Mesothelial cell of epicardium (in vitro differentiated cells): ENCODE results near the gene CRTC1. TPM values are rescaled to one million over a fixed set of nuclear protein-coding genes. Genes with fewer than 3 reads are reported as not detected.
"Not testable (repeated sequence)": the region's sequence is repeated elsewhere in the genome, so short reads cannot be mapped to it uniquely, and the experiment has no call there.

Experiments used
- DNase-seq, 2 experiments: peaks; one replicate each; pipeline ENCODE4 v3.0.0; 2021; ENCODE audit warnings: low spot score in 2 of 2; ENCODE audit not compliant: unreplicated experiment in 2 of 2
- H3K27ac Mint-ChIP-seq: 2 replicates; pipeline ENCODE4 v1.8.0; 2021; ENCODE audit warnings: mixed read lengths
- H3K27me3 Mint-ChIP-seq: 2 replicates; pipeline ENCODE4 v1.8.0; 2021; ENCODE audit warnings: low read depth, mixed read lengths
- H3K36me3 Mint-ChIP-seq: 2 replicates; pipeline ENCODE4 v1.8.0; 2021; ENCODE audit warnings: mixed read lengths
- H3K4me1 Mint-ChIP-seq: 2 replicates; pipeline ENCODE4 v1.8.0; 2021; ENCODE audit warnings: mixed read lengths
- H3K4me3 Mint-ChIP-seq: 2 replicates; pipeline ENCODE4 v1.8.0; 2021; ENCODE audit warnings: mild to moderate bottlenecking, moderate library complexity, mixed read lengths
- H3K9me3 Mint-ChIP-seq: 2 replicates; pipeline ENCODE4 v1.8.0; 2021; ENCODE audit warnings: mixed read lengths
- CTCF ChIP-seq: fragments of 200-600 bp; sonication (generic); IDR thresholded peaks from one replicate; pipeline ENCODE4 v1.5.0; 2021; ENCODE audit warnings: antibody characterized with exemption; ENCODE audit not compliant: unreplicated experiment
- total RNA-seq: library from RNA; stranded (reverse); gene quantifications from 3 replicates; pipeline ENCODE4 v1.2.1, GENCODE V29; 2021

The CRTC1 gene
- total RNA-seq, 1 donor from 2014 or later: 31.9 TPM

GRCh38 chr19:18730885-18731513 lies 47.5 kb downstream of the CRTC1 start:
- TF ChIP-seq CTCF: no peak
- no peak for DNase-seq
- Mint-ChIP-seq H3K27ac (no peak overlapping the region), H3K36me3 (no peaks in the 10 kb centered on the region), H3K27me3 (no peaks in the 10 kb centered on the region), H3K4me3 (no peak overlapping the region), H3K4me1 (peaks cover 17% of the 10 kb centered on the region), H3K9me3 (no peaks in the 10 kb centered on the region)

DNA sequence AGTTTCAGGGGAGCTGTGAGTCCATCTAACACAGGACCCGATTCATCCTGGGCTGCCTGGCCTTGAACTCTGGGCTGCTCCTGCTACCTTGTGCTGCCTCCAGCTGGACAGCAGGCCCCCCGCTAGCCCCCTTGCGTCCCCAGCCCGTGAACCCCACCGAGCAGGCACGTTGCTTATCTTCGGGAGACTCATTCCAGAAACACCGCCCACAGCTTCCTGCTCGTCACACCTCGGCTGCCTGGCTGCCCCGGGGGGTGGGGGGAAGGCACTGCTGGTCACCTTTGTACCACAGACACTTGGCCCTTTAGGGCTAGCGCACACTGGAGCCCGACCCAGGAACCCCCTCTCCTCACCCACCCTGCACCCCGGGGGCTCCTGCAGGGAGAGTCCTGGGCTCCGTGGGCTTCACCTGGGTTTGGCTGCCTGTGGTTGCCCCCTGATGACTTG lies 48.1 kb downstream of the CRTC1 start:
- Mint-ChIP-seq H3K9me3 (no peaks in the 10 kb centered on the region), H3K27me3 (no peaks in the 10 kb centered on the region), H3K27ac (no peak overlapping the region), H3K4me1 (peaks cover 17% of the 10 kb centered on the region), H3K4me3 (no peak overlapping the region), H3K36me3 (no peaks in the 10 kb centered on the region)
- no peak for DNase-seq
- no peak for TF ChIP-seq CTCF

DNA sequence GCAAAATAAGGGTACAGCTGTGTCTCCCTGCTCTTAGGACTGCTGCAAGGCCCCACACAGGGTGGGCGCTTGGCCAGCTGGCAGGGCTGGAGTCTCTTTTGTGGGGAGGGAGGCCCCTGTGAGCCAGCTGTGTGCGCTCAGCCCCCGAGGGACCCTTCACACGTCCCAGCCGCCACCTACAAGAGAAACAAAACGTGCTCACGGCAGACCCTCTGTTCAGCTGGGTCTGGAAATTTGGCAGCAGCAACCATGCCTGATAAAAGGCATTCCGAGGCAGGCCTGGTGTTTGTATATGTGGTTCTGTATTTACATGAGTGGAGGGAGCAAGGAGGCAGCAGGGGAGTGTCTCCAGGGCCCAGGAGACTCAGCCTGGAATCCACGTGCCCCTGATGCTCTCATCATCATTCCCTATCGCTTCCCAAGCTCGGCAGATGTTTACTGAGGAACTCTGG lies 49.7 kb downstream of the CRTC1 start:
- H3K27ac Mint-ChIP-seq: peak overlapping the region; percentile 89
- no peaks in the 10 kb centered on the region for H3K9me3 Mint-ChIP-seq
- TF ChIP-seq CTCF: no peak
- peaks cover 20% of the 10 kb centered on the region for H3K4me1 Mint-ChIP-seq
- no peak for DNase-seq
- no peak overlapping the region for H3K4me3 Mint-ChIP-seq
- no peaks in the 10 kb centered on the region for H3K36me3 Mint-ChIP-seq
- no peaks in the 10 kb centered on the region for H3K27me3 Mint-ChIP-seq

DNA sequence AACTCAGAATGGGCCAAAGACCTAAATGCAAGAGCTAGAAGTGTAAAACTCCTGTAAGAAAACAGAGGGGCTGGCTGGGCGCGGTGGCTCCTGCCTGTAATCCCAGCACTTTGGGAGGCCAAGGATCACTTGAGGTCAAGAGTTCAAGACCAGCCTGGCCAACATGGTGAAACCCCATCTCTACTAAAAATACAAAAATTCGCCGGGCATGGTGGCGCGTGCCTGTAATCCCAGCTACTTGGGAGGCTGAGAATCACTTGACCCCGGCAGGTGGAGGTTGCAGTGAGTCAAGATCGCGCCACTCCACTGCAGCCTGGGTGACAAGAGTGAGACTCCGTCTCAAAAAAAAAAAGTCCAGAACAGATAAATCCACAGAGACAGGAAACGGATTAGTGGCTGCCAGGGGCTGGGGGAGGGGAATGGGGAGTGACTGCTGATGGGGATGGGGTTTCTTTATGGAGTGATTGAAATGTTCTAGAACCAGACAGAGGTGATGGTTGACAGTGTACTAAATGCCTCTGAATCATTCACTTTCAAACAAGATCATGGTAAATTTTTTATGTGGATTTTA lies 50.4 kb downstream of the CRTC1 start:
- H3K4me3 Mint-ChIP-seq: not testable (repeated sequence)

DNA sequence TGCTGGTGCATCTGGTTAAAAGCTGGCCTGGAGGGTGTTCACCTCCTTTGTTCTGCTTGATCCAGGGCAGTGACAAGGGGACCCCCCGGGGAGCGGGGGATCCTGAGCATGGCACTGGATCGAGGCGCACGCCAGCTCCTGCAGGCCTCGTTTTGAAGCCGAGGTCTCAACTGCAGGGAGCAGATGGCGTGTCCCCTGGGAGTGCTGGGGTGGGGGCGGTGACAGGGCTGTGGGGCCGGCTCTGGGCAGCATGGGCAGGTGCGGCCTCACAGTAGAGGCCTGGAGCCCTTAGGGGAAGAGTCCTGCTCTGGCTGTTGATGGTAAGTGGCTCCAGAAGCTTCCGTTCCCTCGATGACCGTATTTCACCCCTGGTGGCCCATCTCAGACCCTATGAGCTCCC lies 51.8 kb downstream of the CRTC1 start:
- H3K4me1 Mint-ChIP-seq: peaks cover 20% of the 10 kb centered on the region
- no peak overlapping the region for H3K4me3 Mint-ChIP-seq
- H3K9me3 Mint-ChIP-seq: no peaks in the 10 kb centered on the region
- TF ChIP-seq CTCF: no peak
- no peak overlapping the region for H3K27ac Mint-ChIP-seq
- DNase-seq: no peak
- H3K36me3 Mint-ChIP-seq: no peaks in the 10 kb centered on the region
- H3K27me3 Mint-ChIP-seq: no peaks in the 10 kb centered on the region

More for the DNA sequence above, 50.4 kb downstream of the CRTC1 start:
- not testable (repeated sequence) for H3K9me3 Mint-ChIP-seq, DNase-seq, H3K36me3 Mint-ChIP-seq, H3K27me3 Mint-ChIP-seq
- Mint-ChIP-seq H3K27ac (peak overlapping the region; percentile 89), H3K4me1 (peaks cover 20% of the 10 kb centered on the region)

DNA sequence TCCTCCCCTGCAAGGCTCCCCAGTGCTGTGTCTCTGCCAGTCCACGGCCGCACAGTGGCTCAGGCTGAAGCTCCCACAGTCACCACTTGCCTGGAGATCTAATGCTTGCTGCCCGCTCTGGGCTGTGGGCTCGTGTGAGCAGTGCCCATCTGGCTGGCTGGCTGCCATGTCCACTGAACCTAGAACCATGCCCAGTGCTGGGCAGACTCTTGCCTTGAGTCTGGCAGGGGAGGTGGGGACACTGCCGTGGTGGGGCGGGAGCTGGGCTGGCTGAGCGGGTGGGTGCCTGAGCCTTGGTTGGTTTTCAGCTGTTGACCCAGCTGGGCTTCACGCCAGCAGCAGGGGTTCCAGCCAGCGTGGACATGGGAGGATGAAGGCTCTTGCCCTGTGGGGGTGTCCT lies 52.3 kb downstream of the CRTC1 start:
- no peaks in the 10 kb centered on the region for H3K36me3 Mint-ChIP-seq
- DNase-seq: no peak
- H3K9me3 Mint-ChIP-seq: no peaks in the 10 kb centered on the region
- no peaks in the 10 kb centered on the region for H3K27me3 Mint-ChIP-seq
- H3K27ac Mint-ChIP-seq: no peak overlapping the region
- H3K4me3 Mint-ChIP-seq: no peak overlapping the region
- TF ChIP-seq CTCF: no peak
- H3K4me1 Mint-ChIP-seq: peaks cover 20% of the 10 kb centered on the region
